ENCODE results near the gene RYR1. TPM values are rescaled to one million over a fixed set of nuclear protein-coding genes. Genes with fewer than 3 reads are reported as not detected.

Gene RYR1
- total and polyA plus RNA-seq, 10 of the 15 experiments (the other 5 are each of a cell fraction or from before 2014, with no cell fraction given) = under 0.01 to 0.32 (median 0.07) TPM; not detected in 1

DNA sequence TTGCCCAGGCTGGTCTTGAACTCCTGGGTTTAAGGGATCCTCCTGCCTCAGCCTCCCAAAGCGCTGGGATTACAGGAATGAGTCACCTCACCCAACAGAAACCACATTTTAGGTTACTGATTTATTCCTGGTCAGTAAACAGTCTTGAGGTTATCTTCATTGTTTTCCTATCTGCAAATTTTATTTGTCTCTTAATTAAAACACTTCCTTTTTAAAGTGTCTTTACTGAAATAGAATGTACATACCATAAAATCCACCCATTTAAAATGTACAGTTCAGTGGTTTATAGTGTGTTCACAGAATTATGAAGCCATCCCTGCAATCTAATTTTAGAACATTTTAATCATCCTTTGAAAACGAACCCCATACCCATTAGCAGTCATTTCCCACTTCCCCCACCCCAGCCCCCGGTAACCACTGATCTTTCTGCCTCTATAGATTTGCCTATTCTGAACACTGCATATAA is 121.2 kb downstream of the RYR1 start (continued):
- TF ChIP-seq, protein P1, sequence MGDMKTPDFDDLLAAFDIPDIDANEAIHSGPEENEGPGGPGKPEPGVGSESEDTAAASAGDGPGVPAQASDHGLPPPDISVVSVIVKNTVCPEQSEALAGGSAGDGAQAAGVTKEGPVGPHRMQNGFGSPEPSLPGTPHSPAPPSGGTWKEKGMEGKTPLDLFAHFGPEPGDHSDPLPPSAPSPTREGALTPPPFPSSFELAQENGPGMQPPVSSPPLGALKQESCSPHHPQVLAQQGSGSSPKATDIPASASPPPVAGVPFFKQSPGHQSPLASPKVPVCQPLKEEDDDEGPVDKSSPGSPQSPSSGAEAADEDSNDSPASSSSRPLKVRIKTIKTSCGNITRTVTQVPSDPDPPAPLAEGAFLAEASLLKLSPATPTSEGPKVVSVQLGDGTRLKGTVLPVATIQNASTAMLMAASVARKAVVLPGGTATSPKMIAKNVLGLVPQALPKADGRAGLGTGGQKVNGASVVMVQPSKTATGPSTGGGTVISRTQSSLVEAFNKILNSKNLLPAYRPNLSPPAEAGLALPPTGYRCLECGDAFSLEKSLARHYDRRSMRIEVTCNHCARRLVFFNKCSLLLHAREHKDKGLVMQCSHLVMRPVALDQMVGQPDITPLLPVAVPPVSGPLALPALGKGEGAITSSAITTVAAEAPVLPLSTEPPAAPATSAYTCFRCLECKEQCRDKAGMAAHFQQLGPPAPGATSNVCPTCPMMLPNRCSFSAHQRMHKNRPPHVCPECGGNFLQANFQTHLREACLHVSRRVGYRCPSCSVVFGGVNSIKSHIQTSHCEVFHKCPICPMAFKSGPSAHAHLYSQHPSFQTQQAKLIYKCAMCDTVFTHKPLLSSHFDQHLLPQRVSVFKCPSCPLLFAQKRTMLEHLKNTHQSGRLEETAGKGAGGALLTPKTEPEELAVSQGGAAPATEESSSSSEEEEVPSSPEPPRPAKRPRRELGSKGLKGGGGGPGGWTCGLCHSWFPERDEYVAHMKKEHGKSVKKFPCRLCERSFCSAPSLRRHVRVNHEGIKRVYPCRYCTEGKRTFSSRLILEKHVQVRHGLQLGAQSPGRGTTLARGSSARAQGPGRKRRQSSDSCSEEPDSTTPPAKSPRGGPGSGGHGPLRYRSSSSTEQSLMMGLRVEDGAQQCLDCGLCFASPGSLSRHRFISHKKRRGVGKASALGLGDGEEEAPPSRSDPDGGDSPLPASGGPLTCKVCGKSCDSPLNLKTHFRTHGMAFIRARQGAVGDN (IDR thresholded peaks at IDR 0.05) = no peak
- TF ChIP-seq RAD21 (IDR thresholded peaks at IDR 0.05; ENCODE audit: insufficient read depth, low read depth, low read length) (no peak), ZNF217 (IDR thresholded peaks at IDR 0.05) (peak; percentile 99; the same call in 1 of the 2 replicates), MEF2A (IDR thresholded peaks at IDR 0.05; ENCODE audit: insufficient read depth, low read depth, low read length) (0 out of 2 replicates have a peak, but pooled peaks have one; percentile 58), IKZF2 (IDR thresholded peaks at IDR 0.05) (peak; percentile 82 to 87), TCF3 (IDR thresholded peaks at IDR 0.05; ENCODE audit: borderline replicate concordance, insufficient read depth, low read depth, low read length) (no peak), GATAD2B (conservative IDR thresholded peaks at IDR 0.05; ENCODE audit: low read depth) (no peak), ESRRA (IDR thresholded peaks at IDR 0.05; ENCODE audit: low read length) (no peak), SUZ12 (IDR thresholded peaks at IDR 0.05; ENCODE audit: unreplicated experiment) (no peak), PAX8 (IDR thresholded peaks at IDR 0.05) (no peak), BCL11A (IDR thresholded peaks at IDR 0.05; ENCODE audit: low read depth, low read length) (no peak)
- TF ChIP-seq, protein P2, sequence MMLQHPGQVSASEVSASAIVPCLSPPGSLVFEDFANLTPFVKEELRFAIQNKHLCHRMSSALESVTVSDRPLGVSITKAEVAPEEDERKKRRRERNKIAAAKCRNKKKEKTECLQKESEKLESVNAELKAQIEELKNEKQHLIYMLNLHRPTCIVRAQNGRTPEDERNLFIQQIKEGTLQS (IDR thresholded peaks at IDR 0.05; ENCODE audit: borderline replicate concordance, extremely low read depth, low read depth, low read length) = no peak
- TF ChIP-seq, protein P3, sequence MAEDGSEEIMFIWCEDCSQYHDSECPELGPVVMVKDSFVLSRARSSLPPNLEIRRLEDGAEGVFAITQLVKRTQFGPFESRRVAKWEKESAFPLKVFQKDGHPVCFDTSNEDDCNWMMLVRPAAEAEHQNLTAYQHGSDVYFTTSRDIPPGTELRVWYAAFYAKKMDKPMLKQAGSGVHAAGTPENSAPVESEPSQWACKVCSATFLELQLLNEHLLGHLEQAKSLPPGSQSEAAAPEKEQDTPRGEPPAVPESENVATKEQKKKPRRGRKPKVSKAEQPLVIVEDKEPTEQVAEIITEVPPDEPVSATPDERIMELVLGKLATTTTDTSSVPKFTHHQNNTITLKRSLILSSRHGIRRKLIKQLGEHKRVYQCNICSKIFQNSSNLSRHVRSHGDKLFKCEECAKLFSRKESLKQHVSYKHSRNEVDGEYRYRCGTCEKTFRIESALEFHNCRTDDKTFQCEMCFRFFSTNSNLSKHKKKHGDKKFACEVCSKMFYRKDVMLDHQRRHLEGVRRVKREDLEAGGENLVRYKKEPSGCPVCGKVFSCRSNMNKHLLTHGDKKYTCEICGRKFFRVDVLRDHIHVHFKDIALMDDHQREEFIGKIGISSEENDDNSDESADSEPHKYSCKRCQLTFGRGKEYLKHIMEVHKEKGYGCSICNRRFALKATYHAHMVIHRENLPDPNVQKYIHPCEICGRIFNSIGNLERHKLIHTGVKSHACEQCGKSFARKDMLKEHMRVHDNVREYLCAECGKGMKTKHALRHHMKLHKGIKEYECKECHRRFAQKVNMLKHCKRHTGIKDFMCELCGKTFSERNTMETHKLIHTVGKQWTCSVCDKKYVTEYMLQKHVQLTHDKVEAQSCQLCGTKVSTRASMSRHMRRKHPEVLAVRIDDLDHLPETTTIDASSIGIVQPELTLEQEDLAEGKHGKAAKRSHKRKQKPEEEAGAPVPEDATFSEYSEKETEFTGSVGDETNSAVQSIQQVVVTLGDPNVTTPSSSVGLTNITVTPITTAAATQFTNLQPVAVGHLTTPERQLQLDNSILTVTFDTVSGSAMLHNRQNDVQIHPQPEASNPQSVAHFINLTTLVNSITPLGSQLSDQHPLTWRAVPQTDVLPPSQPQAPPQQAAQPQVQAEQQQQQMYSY (CRISPR knock-in tag; IDR thresholded peaks at IDR 0.05) = no peak
- TF ChIP-seq, protein P4, sequence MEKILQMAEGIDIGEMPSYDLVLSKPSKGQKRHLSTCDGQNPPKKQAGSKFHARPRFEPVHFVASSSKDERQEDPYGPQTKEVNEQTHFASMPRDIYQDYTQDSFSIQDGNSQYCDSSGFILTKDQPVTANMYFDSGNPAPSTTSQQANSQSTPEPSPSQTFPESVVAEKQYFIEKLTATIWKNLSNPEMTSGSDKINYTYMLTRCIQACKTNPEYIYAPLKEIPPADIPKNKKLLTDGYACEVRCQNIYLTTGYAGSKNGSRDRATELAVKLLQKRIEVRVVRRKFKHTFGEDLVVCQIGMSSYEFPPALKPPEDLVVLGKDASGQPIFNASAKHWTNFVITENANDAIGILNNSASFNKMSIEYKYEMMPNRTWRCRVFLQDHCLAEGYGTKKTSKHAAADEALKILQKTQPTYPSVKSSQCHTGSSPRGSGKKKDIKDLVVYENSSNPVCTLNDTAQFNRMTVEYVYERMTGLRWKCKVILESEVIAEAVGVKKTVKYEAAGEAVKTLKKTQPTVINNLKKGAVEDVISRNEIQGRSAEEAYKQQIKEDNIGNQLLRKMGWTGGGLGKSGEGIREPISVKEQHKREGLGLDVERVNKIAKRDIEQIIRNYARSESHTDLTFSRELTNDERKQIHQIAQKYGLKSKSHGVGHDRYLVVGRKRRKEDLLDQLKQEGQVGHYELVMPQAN (conservative IDR thresholded peaks at IDR 0.05) = no peak; the same call in 1 of the 2 replicates
- TF ChIP-seq, protein P5, sequence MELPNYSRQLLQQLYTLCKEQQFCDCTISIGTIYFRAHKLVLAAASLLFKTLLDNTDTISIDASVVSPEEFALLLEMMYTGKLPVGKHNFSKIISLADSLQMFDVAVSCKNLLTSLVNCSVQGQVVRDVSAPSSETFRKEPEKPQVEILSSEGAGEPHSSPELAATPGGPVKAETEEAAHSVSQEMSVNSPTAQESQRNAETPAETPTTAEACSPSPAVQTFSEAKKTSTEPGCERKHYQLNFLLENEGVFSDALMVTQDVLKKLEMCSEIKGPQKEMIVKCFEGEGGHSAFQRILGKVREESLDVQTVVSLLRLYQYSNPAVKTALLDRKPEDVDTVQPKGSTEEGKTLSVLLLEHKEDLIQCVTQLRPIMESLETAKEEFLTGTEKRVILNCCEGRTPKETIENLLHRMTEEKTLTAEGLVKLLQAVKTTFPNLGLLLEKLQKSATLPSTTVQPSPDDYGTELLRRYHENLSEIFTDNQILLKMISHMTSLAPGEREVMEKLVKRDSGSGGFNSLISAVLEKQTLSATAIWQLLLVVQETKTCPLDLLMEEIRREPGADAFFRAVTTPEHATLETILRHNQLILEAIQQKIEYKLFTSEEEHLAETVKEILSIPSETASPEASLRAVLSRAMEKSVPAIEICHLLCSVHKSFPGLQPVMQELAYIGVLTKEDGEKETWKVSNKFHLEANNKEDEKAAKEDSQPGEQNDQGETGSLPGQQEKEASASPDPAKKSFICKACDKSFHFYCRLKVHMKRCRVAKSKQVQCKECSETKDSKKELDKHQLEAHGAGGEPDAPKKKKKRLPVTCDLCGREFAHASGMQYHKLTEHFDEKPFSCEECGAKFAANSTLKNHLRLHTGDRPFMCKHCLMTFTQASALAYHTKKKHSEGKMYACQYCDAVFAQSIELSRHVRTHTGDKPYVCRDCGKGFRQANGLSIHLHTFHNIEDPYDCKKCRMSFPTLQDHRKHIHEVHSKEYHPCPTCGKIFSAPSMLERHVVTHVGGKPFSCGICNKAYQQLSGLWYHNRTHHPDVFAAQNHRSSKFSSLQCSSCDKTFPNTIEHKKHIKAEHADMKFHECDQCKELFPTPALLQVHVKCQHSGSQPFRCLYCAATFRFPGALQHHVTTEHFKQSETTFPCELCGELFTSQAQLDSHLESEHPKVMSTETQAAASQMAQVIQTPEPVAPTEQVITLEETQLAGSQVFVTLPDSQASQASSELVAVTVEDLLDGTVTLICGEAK (IDR thresholded peaks at IDR 0.05; ENCODE audit: borderline replicate concordance) = no peak
